OCI-LY7 (cell line): Measurements from ENCODE around the gene NOP16. TPM values are rescaled to one million over a fixed set of nuclear protein-coding genes. Genes with fewer than 3 reads are reported as not detected.
A peak's percentile ranks its signal among the peaks of the same experiment; 100 is the strongest.

ENCODE experiments used
- BruUV-seq: library from RNA; stranded (reverse); fragments of 400-500 nt; replicated peaks from 2 replicates; lab custom pipeline; 2021; lab: Mats Ljungman, UMichigan
- CTCF ChIA-PET: fragments of 300-600 bp; sonication (Branson Sonifier 250); formaldehyde crosslinking; loops from one replicate; lab custom pipeline; 2022; ENCODE audit warnings: antibody characterized with exemption; ENCODE audit not compliant: unreplicated experiment; lab: Charles Lee
- POLR2A ChIA-PET: fragments of 300-600 bp; sonication (Branson Sonifier 250); formaldehyde crosslinking; loops from one replicate; lab custom pipeline; 2022; ENCODE audit warnings: antibody characterized with exemption; lab: Charles Lee
- DNase-seq: peaks from one replicate; pipeline ENCODE4 v3.0.0-alpha.2; 2015; ENCODE audit warnings: low spot score
- H2AFZ ChIP-seq: fragments of 200-600 bp; sonication (generic), shearing (Covaris generic); 2 replicates; pipeline ENCODE4 v1.6.1; 2014; ENCODE audit warnings: mild to moderate bottlenecking, antibody characterized with exemption, low read length, moderate library complexity
- H3K27ac ChIP-seq: fragments of 200-600 bp; sonication (generic); 2 replicates; pipeline ENCODE4 v1.5.1; 2014; ENCODE audit warnings: mixed run types, low read depth, mild to moderate bottlenecking, moderate library complexity, low read length, inconsistent platforms; ENCODE audit not compliant: poor library complexity, severe bottlenecking
- H3K36me3 ChIP-seq: fragments of 200-600 bp; sonication (generic); 2 replicates; pipeline ENCODE4 v1.6.1; 2014; ENCODE audit warnings: mild to moderate bottlenecking, antibody characterized with exemption, low read length, moderate library complexity, mixed read lengths; ENCODE audit not compliant: insufficient read depth
- H3K4me1 ChIP-seq: fragments of 200-600 bp; sonication (generic); 2 replicates; pipeline ENCODE4 v1.5.1; 2014; ENCODE audit warnings: mild to moderate bottlenecking, low read length; ENCODE audit not compliant: insufficient read depth, poor library complexity, severe bottlenecking
- H3K4me2 ChIP-seq: fragments of 200-600 bp; sonication (generic); 2 replicates; pipeline ENCODE4 v1.6.1; 2014; ENCODE audit warnings: mild to moderate bottlenecking, low read length
- H3K4me3 ChIP-seq: fragments of 200-600 bp; sonication (generic); 2 replicates; pipeline ENCODE4 v1.5.1; 2014; ENCODE audit warnings: mild to moderate bottlenecking, low read depth, low read length; ENCODE audit not compliant: poor library complexity, severe bottlenecking
- H3K79me2 ChIP-seq: fragments of 200-600 bp; sonication (generic); 2 replicates; pipeline ENCODE4 v1.6.1; 2016; ENCODE audit warnings: low read depth, mild to moderate bottlenecking, low read length, moderate library complexity, mixed read lengths; ENCODE audit not compliant: insufficient read depth
- H3K9me2 ChIP-seq: fragments of 200-600 bp; sonication (generic); 2 replicates; pipeline ENCODE4 v1.6.1; 2016; ENCODE audit warnings: mild to moderate bottlenecking, low read length, mixed read lengths; ENCODE audit not compliant: insufficient read depth
- H3K9me3 ChIP-seq: fragments of 200-600 bp; sonication (generic); 2 replicates; pipeline ENCODE4 v1.6.1; 2014; ENCODE audit warnings: mild to moderate bottlenecking, mixed run types, low read length, mixed read lengths
- H4K20me1 ChIP-seq: fragments of 200-600 bp; sonication (generic); 2 replicates; pipeline ENCODE4 v1.6.1; 2014; ENCODE audit warnings: mild to moderate bottlenecking, antibody characterized with exemption, low read length, moderate library complexity, mixed read lengths; ENCODE audit not compliant: insufficient read depth
- EZH2phosphoT487 ChIP-seq: fragments of 200-600 bp; sonication (generic); IDR thresholded peaks from 2 replicates; pipeline ENCODE4 v1.6.1; 2018; ENCODE audit warnings: low read depth, borderline replicate concordance, mild to moderate bottlenecking, mixed run types, antibody characterized with exemption, low read length, moderate library complexity, mixed read lengths
- intact Hi-C: fragments of 100-400 bp; cut with micrococcal nuclease; formaldehyde crosslinking; loops from one replicate; pipeline ENCODE4 v1.10.0; 2022; ENCODE audit not compliant: unreplicated experiment
- total RNA-seq, 2 experiments: library from RNA; depleted of rRNA in 1 of 2; stranded (reverse); fragments of >200 nt in 1 of 2; shearing (Covaris generic) in 1 of 2; gene quantifications; 2 replicates each; pipeline ENCODE4 v1.2.3, GENCODE V29; 2014 to 2022
- TF ChIP-seq, protein P1 (sequence below): fragments of 200-600 bp; sonication (generic); conservative IDR thresholded peaks from 2 replicates; pipeline ENCODE4 v1.5.1; 2014; ENCODE audit warnings: mild to moderate bottlenecking, antibody characterized with exemption, low read length, moderate library complexity, mixed read lengths

The NOP16 gene
- total RNA-seq, 2 experiments from 2014 or later = 83.8 to 86.4 TPM

- Histone ChIP-seq H2AFZ (no peak overlapping the region), H3K9me2 (no peaks in the 10 kb centered on the region), H3K4me2 (no peak overlapping the region), H3K79me2 (no peaks in the 10 kb centered on the region), H3K4me3 (no peak overlapping the region), H3K4me1 (no peaks in the 10 kb centered on the region), H3K36me3 (peaks cover 22% of the 10 kb centered on the region; the same call in 1 of the 2 replicates), H4K20me1 (no peaks in the 10 kb centered on the region), H3K9me3 (no peaks in the 10 kb centered on the region), H3K27ac (no peak overlapping the region)
- POLR2A ChIA-PET = interaction anchor here (0.6 to 1.1 kb wide), 3 partner anchors 128 to 848 kb away, joined by 3 to 8 read pairs (median 4); no protein-coding TSS in a partner anchor
- TF ChIP-seq, protein P1, sequence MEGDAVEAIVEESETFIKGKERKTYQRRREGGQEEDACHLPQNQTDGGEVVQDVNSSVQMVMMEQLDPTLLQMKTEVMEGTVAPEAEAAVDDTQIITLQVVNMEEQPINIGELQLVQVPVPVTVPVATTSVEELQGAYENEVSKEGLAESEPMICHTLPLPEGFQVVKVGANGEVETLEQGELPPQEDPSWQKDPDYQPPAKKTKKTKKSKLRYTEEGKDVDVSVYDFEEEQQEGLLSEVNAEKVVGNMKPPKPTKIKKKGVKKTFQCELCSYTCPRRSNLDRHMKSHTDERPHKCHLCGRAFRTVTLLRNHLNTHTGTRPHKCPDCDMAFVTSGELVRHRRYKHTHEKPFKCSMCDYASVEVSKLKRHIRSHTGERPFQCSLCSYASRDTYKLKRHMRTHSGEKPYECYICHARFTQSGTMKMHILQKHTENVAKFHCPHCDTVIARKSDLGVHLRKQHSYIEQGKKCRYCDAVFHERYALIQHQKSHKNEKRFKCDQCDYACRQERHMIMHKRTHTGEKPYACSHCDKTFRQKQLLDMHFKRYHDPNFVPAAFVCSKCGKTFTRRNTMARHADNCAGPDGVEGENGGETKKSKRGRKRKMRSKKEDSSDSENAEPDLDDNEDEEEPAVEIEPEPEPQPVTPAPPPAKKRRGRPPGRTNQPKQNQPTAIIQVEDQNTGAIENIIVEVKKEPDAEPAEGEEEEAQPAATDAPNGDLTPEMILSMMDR = peak; percentile 66
- TF ChIP-seq EZH2phosphoT487 = no peak
- DNase-seq = peak; percentile 58
- BruUV-seq = no TSS peak
- intact Hi-C loops = no loop called here
- CTCF ChIA-PET = interaction anchor here (0.9 to 1.3 kb wide), 2 partner anchors 31 to 86 kb away, joined by 3 to 5 read pairs; no protein-coding TSS in a partner anchor
These were observed 17.4 kb upstream of the NOP16 start for GRCh38 chr5:176405656-176406435.

DNA sequence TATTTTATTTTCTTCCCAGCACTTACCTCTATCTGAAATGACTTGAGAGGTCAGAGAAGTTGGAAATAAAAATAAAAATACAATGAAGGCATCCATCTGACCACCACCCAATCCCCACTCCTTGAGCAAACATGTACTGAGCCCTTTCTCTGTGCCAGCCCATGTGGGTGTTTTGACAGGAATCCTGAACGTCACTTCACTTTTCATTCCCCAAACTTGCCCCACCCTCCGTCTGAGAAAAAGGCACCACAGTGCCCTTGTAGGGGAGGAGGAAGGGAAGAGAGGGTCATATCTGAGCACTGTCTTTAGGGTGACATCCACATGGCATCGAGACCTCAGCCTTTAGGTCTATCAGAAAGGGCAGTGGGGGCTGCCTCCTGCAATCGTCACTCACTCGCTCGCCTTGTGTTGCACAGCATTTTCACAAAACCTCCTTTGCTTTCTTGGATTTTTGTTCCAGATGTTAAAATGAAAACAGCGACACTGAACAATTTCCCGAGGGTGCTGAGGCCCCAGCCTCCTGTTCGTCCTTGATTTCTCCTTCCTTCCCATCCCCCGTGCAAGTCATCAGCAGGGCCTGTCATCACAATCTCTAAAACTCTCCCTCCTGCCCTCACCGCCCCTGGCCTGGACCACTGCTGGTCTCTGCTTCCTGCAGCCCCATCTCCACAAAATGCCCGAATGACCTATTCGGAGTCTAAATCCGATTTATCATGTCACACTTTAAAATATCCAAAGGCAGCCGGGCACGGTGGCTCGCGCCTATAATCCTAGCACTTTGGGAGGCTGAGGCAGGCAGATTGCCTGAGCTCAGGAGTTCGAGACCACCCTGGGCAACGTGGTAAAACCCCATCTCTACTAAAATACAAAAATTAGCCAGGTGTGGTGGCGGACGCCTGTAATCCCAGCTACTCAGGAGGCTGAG lies 13.1 kb upstream of the NOP16 start:
- Histone ChIP-seq H4K20me1 (no peaks in the 10 kb centered on the region), H3K4me3 (no peak overlapping the region), H3K27ac (no peak overlapping the region), H3K9me2 (no peaks in the 10 kb centered on the region), H3K79me2 (no peaks in the 10 kb centered on the region), H3K9me3 (no peaks in the 10 kb centered on the region), H2AFZ (no peak overlapping the region), H3K36me3 (no peaks in the 10 kb centered on the region), H3K4me2 (no peak overlapping the region), H3K4me1 (no peaks in the 10 kb centered on the region)
- no TSS peak for BruUV-seq
- CTCF ChIA-PET = no interaction called here
- TF ChIP-seq, protein P1 = no peak
- TF ChIP-seq EZH2phosphoT487 = no peak
- intact Hi-C loops = no loop called here
- POLR2A ChIA-PET = no interaction called here
- DNase-seq = no peak
